ENCODE data around the gene LYSMD3. TPM values are rescaled to one million over a fixed set of nuclear protein-coding genes. Genes with fewer than 3 reads are reported as not detected.
"Not testable (repeated sequence)": the region's sequence is repeated elsewhere in the genome, so short reads cannot be mapped to it uniquely, and the experiment has no call there.

Gene LYSMD3
- total RNA-seq (2022) (13.9 and 15.3 TPM in 2 replicates), Bru-seq, nascent RNA (percentile 85 among the genes with signal in this experiment), BruChase-seq, experiment 1, labeled RNA remaining after a 2-hour chase (percentile 96 among the genes with signal in this experiment), BruChase-seq, experiment 2, labeled RNA remaining after a 6-hour chase (percentile 80 among the genes with signal in this experiment)
- long read RNA-seq, full-length matches to known transcripts, result 23 of 33 reads
- long read RNA-seq, partial matches to known transcripts, result 1 of 33 reads
- long read RNA-seq, other reads (novel, unspliced or antisense), result 9 of 33 reads

GRCh38 chr5:90529194-90529938 is at the start of gene LYSMD3:
Gene LYSMD3, minus strand, starts transcription at chr5:90529584. Its CDS starts 4,295 bp downstream, at chr5:90525289.
- H3K9me3 ChIP-seq, result no peaks in the 10 kb centered on the region
- no TSS peak for BruUV-seq (replicated peaks)
- H3K36me3 ChIP-seq (ENCODE audit: control insufficient read depth, insufficient read depth, low read length), result no peaks in the 10 kb centered on the region
- TF ChIP-seq CTCF (IDR thresholded peaks at IDR 0.05; ENCODE audit: insufficient read depth in 1 of 2, low read depth in 1 of 2, low read length in 1 of 2, severe bottlenecking in 1 of 2, unreplicated experiment in 1 of 2), result no peak
- intact Hi-C loops (cut with micrococcal nuclease; ENCODE audit: unreplicated experiment), result loop anchor here (1.0 kb wide), 3 partner anchors 55 to 254 kb away; partner anchors contain the start of genes CETN3, MBLAC2 and POLR3G
- peak; percentile 97 to 98 for DNase-seq
- Mint-ChIP-seq H3K9me3 (ENCODE audit: unreplicated experiment) (no peaks in the 10 kb centered on the region), H3K4me3 (ENCODE audit: unreplicated experiment) (peak within 1 kb of the TSS; percentile 96), H3K4me1 (ENCODE audit: low read depth, unreplicated experiment) (peaks cover 26% of the 10 kb centered on the region), H3K36me3 (ENCODE audit: insufficient read depth, unreplicated experiment) (peaks cover 15% of the 10 kb centered on the region), H3K27ac (ENCODE audit: unreplicated experiment) (peak within 1 kb of the TSS; percentile 79), H3K27me3 (ENCODE audit: insufficient read depth, unreplicated experiment) (no peaks in the 10 kb centered on the region)
- peaks cover 4% of the 10 kb centered on the region; the same call in 1 of the 2 replicates for H3K4me1 ChIP-seq
- H3K4me3 ChIP-seq (ENCODE audit: low read depth, low read length), result peak within 1 kb of the TSS; percentile 51
- no peaks in the 10 kb centered on the region for H3K27me3 ChIP-seq (replicated peaks; ENCODE audit: control insufficient read depth, insufficient read depth, low read length)
- CTCF ChIA-PET, result interaction anchor here (1.0 to 1.4 kb wide), 4 partner anchors 55 to 120 kb away, joined by 3 to 6 read pairs (median 4); partner anchors contain the start of genes CETN3, MBLAC2 and POLR3G
- POLR2A ChIA-PET, result interaction anchor here (1.1 kb wide), 1 partner anchor 55 kb away, joined by 4 read pairs; the partner anchor contains the start of genes MBLAC2 and POLR3G

GRCh38 chr5:90576566-90576965 is 47.2 kb upstream of the LYSMD3 start:
- POLR2A ChIA-PET; H3K36me3 ChIP-seq (ENCODE audit: control insufficient read depth, insufficient read depth, low read length); H3K9me3 ChIP-seq; H3K4me3 ChIP-seq (ENCODE audit: low read depth, low read length); BruUV-seq (replicated peaks); DNase-seq; H3K27me3 Mint-ChIP-seq (ENCODE audit: insufficient read depth, unreplicated experiment); H3K4me1 ChIP-seq; H3K9me3 Mint-ChIP-seq (ENCODE audit: unreplicated experiment); intact Hi-C loops (cut with micrococcal nuclease; ENCODE audit: unreplicated experiment); H3K27ac Mint-ChIP-seq (ENCODE audit: unreplicated experiment); H3K36me3 Mint-ChIP-seq (ENCODE audit: insufficient read depth, unreplicated experiment); H3K4me1 Mint-ChIP-seq (ENCODE audit: low read depth, unreplicated experiment); H3K4me3 Mint-ChIP-seq (ENCODE audit: unreplicated experiment); H3K27me3 ChIP-seq (replicated peaks; ENCODE audit: control insufficient read depth, insufficient read depth, low read length); CTCF ChIA-PET: not testable (repeated sequence)

GRCh38 chr5:90575712-90576111 is 46.3 kb upstream of the LYSMD3 start:
- Histone ChIP-seq H3K36me3 (ENCODE audit: control insufficient read depth, insufficient read depth, low read length) (no peaks in the 10 kb centered on the region), H3K4me1 (peaks cover 7% of the 10 kb centered on the region; the same call in 1 of the 2 replicates), H3K27me3 (replicated peaks; ENCODE audit: control insufficient read depth, insufficient read depth, low read length) (no peaks in the 10 kb centered on the region), H3K4me3 (ENCODE audit: low read depth, low read length) (no peak overlapping the region), H3K9me3 (no peaks in the 10 kb centered on the region)
- TF ChIP-seq CTCF (IDR thresholded peaks at IDR 0.05; ENCODE audit: insufficient read depth in 1 of 2, low read depth in 1 of 2, low read length in 1 of 2, severe bottlenecking in 1 of 2, unreplicated experiment in 1 of 2), result no peak
- H3K27ac Mint-ChIP-seq (ENCODE audit: unreplicated experiment), result no peak overlapping the region
- no TSS peak for BruUV-seq (replicated peaks)
- no peak overlapping the region for H3K4me3 Mint-ChIP-seq (ENCODE audit: unreplicated experiment)
- H3K9me3 Mint-ChIP-seq (ENCODE audit: unreplicated experiment), result peaks cover 10% of the 10 kb centered on the region
- no peaks in the 10 kb centered on the region for H3K4me1 Mint-ChIP-seq (ENCODE audit: low read depth, unreplicated experiment)
- ChIA-PET CTCF (no interaction called here), POLR2A (no interaction called here)
- no peaks in the 10 kb centered on the region for H3K36me3 Mint-ChIP-seq (ENCODE audit: insufficient read depth, unreplicated experiment)
- intact Hi-C loops (cut with micrococcal nuclease; ENCODE audit: unreplicated experiment), result no loop called here
- DNase-seq, result no peak
- H3K27me3 Mint-ChIP-seq (ENCODE audit: insufficient read depth, unreplicated experiment), result no peaks in the 10 kb centered on the region

Measured in Caco-2 (cell line).